ENCODE results near the gene MYB.

Gene MYB

GRCh38 chr6:135268740-135269139 is 87.6 kb downstream of the MYB start:
- no peak for DNase-seq (ENCODE audit: low read depth)
- no peak for TF ChIP-seq CTCF (IDR thresholded peaks at IDR 0.05; ENCODE audit: low read depth, low read length, missing control alignments)
- H3K4me3 ChIP-seq (ENCODE audit: low read depth, low read length), result no peak overlapping the region
